Neural progenitor cell (in vitro differentiated cells): ENCODE results near the gene TBX18.

Experiments
- CTCF ChIP-seq: fragments of 200-600 bp; sonication (generic); IDR thresholded peaks from 2 replicates; pipeline ENCODE4 v1.5.1; 2017; ENCODE audit warnings: antibody characterized with exemption, mild to moderate bottlenecking
- EZH2phosphoT487 ChIP-seq: fragments of 200-600 bp; sonication (generic); IDR thresholded peaks from 2 replicates; pipeline ENCODE4 v1.6.1; 2017; ENCODE audit warnings: antibody characterized with exemption

GRCh38 chr6:84696166-84696565 lies 68.2 kb downstream of the TBX18 start:
- TF ChIP-seq CTCF = no peak
- no peak for TF ChIP-seq EZH2phosphoT487
